HepG2 (cell line): Measurements from ENCODE around the gene SETD1A.

Source experiments
- CTCF ChIP-seq: sonication (generic); formaldehyde crosslinking; IDR thresholded peaks from 2 replicates; pipeline ENCODE4 v1.5.0; 2020; ENCODE audit warnings: mild to moderate bottlenecking, missing genetic modification reagents, moderate library complexity
- DNMT1 ChIP-seq: sonication (generic); formaldehyde crosslinking; IDR thresholded peaks from 2 replicates; pipeline ENCODE4 v1.5.1; 2020; ENCODE audit warnings: mild to moderate bottlenecking, missing genetic modification reagents
- FUBP1 ChIP-seq: sonication (generic); formaldehyde crosslinking; IDR thresholded peaks from 2 replicates; pipeline ENCODE4 v1.5.1; 2020; ENCODE audit warnings: missing genetic modification reagents, mild to moderate bottlenecking, borderline replicate concordance
- HDAC2 ChIP-seq: sonication (generic); formaldehyde crosslinking; IDR thresholded peaks from 2 replicates; pipeline ENCODE4 v1.4.0; 2020; ENCODE audit warnings: missing genetic modification reagents
- NFIC ChIP-seq: IDR thresholded peaks from 2 replicates; pipeline ENCODE4 v1.6.1; 2012; ENCODE audit warnings: mild to moderate bottlenecking, low read length, inconsistent platforms
- NR2C2 ChIP-seq: sonication (generic); formaldehyde crosslinking; IDR thresholded peaks from 2 replicates; pipeline ENCODE4 v1.4.0; 2020; ENCODE audit warnings: missing genetic modification reagents, mild to moderate bottlenecking, moderate library complexity, borderline replicate concordance
- POLR2A ChIP-seq, 2 experiments: IDR thresholded peaks; 2 replicates each; pipeline ENCODE4 v1.6.1; 2011; ENCODE audit warnings: low read depth in 2 of 2, low read length in 2 of 2, mild to moderate bottlenecking in 1 of 2, moderate library complexity in 1 of 2; ENCODE audit not compliant: insufficient read depth in 1 of 2
- RBM39 ChIP-seq: fragments of 200-400 bp; formaldehyde crosslinking; IDR thresholded peaks from one replicate; pipeline ENCODE4 v1.6.1; 2018; ENCODE audit warnings: antibody characterized with exemption, mild to moderate bottlenecking, low read depth, low read length; ENCODE audit not compliant: poor library complexity, severe bottlenecking
- SIX1 ChIP-seq: sonication (generic); formaldehyde crosslinking; IDR thresholded peaks from 2 replicates; pipeline ENCODE4 v1.4.0; 2020; ENCODE audit warnings: missing genetic modification reagents, borderline replicate concordance
- THAP7 ChIP-seq: sonication (generic); formaldehyde crosslinking; IDR thresholded peaks from 2 replicates; pipeline ENCODE4 v1.8.1; 2023; ENCODE audit warnings: mild to moderate bottlenecking, missing genetic modification reagents
- THYN1 ChIP-seq: sonication (generic); formaldehyde crosslinking; IDR thresholded peaks from 2 replicates; pipeline ENCODE4 v1.8.1; 2023; ENCODE audit warnings: low read depth, mild to moderate bottlenecking, moderate library complexity, missing genetic modification reagents, borderline replicate concordance
- ZBED4 ChIP-seq: sonication (generic); formaldehyde crosslinking; IDR thresholded peaks from 2 replicates; pipeline ENCODE4 v1.4.0; 2020; ENCODE audit warnings: missing genetic modification reagents, borderline replicate concordance
- ZFX ChIP-seq: sonication (generic); formaldehyde crosslinking; IDR thresholded peaks from 2 replicates; pipeline ENCODE4 v1.4.0; 2020; ENCODE audit warnings: mild to moderate bottlenecking, low read depth, missing genetic modification reagents, moderate library complexity
- ZNF280B ChIP-seq: sonication (generic); formaldehyde crosslinking; IDR thresholded peaks from 2 replicates; pipeline ENCODE4 v1.5.0; 2020; ENCODE audit warnings: missing genetic modification reagents, mild to moderate bottlenecking, borderline replicate concordance

GRCh38 chr16:30951193-30951592 is 6.4 kb upstream of the SETD1A start:
- TF ChIP-seq NR2C2 (CRISPR knock-in tag) (no peak), CTCF (no peak), FUBP1 (CRISPR knock-in tag) (no peak), POLR2A (IDR thresholded peaks at IDR 0.05; ENCODE audit: insufficient read depth in 1 of 2, low read depth in 2 of 2, low read length in 2 of 2) (no peak), THYN1 (CRISPR knock-in tag) (no peak), ZFX (CRISPR knock-in tag) (no peak), RBM39 (no peak), HDAC2 (CRISPR knock-in tag) (no peak), THAP7 (CRISPR knock-in tag) (no peak), DNMT1 (CRISPR knock-in tag) (no peak), NFIC (no peak), ZBED4 (no peak), ZNF280B (CRISPR knock-in tag) (no peak), SIX1 (CRISPR knock-in tag) (no peak)
